ENCODE measurements around the gene AREL1.
A peak's percentile ranks its signal among the peaks of the same experiment; 100 is the strongest.

AREL1 gene

GRCh38 chr14:74630881-74631690 is 81.8 kb downstream of the AREL1 start:
- no peak for DNase-seq

GRCh38 chr14:74628418-74628817 is 84.5 kb downstream of the AREL1 start:
- no peak for DNase-seq

- DNase-seq: no peak
Measured at GRCh38 chr14:74627076-74627475, 85.8 kb downstream of the AREL1 start.

DNA sequence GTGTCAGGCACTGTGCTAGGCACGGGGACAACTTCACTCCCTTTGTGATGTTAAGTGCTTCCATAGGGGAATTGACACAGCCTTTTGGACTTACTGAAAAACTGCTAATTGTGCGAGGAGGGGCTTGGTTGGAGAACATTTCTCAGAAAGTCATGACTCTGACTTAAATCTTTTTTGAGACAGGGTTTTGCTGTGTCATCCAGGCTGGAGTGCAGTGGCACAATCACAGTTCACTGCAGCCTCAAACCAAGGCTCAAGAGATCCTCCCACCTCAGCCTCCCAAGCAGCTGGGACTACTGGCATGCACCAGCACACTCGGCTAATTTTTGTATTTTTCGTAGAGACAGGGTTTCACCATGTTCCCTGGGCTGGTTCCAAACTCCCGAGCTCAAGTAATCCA is 90.6 kb downstream of the AREL1 start:
- DNase-seq: no peak

DNA sequence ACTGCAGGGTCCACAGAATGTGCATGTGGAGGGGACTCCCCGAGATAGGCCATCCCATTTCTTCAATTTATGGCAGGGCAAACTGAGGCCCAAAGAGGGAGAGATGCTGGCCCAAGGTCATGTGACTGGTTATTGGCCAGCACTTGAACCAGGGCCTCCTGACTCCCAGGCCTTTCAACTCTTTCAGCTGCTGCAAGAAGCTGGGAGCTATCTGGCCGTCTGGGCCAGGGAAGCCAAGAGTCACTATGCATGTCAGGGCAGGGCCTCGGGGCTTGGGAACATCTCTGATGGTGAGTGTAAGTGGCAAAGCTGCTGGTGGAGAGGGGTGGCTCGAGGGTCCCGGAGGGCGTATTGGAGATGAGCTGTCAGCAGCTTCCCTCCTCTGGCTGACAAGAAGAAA is 91.3 kb downstream of the AREL1 start:
- no peak for DNase-seq

- DNase-seq: no peak
Measured at GRCh38 chr14:74620923-74621322, 92.0 kb downstream of the AREL1 start.

DNA sequence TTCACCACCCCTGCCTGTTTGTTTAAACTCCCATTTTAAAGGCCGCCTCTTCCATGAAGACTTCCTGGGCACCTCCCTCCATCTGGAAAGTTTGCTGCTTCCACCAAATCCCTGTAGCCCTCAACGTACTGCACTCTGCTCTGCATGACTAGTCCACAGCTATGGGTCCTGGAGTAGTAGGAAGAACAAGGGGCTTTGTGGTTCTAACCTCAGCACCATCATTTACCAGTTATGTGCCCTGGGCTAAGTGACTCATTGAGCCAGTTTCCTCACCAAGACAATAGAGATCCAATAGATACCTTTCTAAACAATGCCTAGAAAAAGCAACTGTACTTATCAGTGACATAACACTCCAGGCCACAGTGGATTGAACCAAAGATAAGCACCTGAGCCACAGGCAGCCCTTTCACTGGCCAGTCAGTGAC is 92.4 kb downstream of the AREL1 start:
- no peak for DNase-seq

GRCh38 chr14:74619672-74620131 is 93.2 kb downstream of the AREL1 start:
- no peak for DNase-seq

DNA sequence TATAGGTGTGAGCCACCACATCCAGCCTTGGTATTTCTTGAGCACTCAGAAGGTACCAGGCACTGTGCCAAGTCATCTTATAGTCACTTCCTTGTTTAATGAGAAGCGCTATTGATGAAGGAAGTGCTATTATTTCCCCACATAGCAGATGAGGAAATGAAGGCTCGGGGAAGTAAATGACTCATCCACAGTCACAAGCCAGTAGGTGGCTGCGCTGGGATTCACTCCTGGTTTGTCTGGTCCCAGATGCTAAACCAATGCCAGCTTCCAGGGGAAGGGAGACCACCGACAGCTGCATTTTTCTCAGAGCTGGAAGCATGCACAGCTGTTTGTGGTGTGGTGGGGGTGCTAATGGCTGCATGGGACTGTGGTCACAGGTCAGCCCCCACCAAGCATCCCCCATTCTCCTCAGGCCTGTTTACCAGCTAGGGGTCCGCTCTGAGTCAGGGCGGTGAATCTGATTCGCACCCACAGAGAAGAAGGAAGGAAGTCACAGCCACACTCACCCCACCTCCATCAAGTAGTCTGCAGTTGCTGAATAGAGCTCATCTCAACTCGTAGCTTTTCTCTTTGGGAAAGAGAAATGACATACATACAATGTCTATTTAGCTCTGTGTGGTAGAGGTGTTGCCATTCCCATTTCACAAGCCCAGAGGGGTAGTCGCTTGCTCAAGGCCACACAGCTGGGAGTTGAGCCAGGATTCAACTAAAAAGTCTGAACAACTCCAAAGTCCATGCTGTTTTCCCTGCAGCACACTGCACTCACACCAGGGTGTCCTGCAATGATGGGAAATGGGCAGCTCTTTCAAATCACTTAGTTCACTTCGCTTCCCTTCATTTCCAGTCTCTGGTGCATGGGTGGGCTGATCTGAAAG is 94.6 kb downstream of the AREL1 start:
- DNase-seq: no peak

- no peak for DNase-seq
Measured at GRCh38 chr14:74616996-74617700, 95.7 kb downstream of the AREL1 start.

DNA sequence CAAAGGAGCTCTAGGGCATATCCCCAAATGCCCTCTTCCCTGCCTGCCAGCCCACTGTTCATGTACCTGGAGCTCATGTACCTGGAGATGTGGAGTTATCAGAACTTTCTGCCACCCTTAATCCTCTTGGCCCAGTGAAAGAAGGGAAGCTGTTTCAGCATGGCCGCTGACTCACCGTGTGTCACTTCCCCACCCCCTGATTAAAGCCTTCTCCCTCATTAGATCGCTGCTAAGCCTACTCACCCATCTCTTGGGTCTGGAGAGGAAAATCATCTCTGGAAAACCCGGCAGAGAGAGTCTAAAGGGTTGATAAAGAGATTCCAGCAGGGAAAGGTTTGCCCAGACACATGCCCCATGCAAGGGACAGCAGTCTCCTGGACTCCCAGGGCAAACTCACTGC is 96.4 kb downstream of the AREL1 start:
- no peak for DNase-seq

- no peak for DNase-seq
Measured at GRCh38 chr14:74615735-74616134, 97.1 kb downstream of the AREL1 start.

DNA sequence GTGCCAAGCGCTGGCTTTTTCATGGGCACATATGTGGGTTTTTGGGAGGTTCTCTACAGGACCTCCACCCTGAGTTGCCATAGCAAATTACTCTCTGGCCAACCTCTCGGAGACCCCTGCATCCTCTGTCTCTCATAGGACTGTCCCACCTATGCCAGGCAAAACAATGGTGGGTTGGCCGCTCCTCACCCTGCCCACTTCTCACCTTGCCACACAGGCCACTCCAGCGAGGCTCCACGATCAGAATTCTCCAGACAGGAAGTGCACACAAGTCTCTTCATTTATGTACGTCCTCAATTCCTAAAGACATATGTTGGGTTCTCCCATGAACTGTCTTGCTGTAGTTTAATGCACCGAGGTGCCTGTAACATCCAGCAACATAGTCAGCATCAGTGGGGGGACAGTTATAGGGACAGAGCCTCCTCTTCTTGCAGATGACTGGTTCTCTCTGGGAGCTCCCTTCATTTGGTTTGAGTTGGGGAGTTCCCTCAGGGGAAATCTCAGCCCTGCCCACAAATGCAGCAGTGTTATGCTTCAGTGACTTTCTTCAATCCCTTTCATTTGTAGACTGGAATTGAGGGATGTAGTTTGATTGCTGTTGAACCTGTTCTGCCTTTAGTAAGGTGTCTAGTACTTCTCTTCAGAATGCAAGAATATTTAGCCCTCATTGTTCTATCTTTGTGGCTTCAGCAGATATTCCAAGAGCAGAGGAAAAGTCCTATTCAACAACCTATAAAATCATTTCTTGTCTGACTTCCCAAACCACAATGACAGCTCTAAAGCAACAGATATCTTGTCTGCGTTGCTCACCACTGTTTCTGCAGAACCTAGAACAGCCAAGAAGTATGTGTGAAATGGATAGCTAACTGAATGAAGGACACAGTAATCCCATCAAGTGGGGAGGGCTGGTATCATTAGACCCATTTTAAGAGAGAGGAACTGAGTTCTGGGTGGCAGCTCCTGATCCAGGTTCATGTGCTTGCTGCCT is 98.1 kb downstream of the AREL1 start:
- DNase-seq: no peak

GRCh38 chr14:74613211-74613914 is 99.5 kb downstream of the AREL1 start:
- DNase-seq: no peak

GRCh38 chr14:74612350-74613021 is 100.4 kb downstream of the AREL1 start:
- peak; percentile 83 for DNase-seq

- DNase-seq: no peak
Measured at GRCh38 chr14:74611650-74612349, 101.1 kb downstream of the AREL1 start, which contains the start of gene LTBP2. TSS of gene LTBP2 (minus strand) at chr14:74612237. CDS start at chr14:74611944, 293 bp downstream.

All from NCI-H2171 (cell line).